Keratinocyte (primary cell): ENCODE measurements around the gene TRPM2.

Source experiments
- CTCF ChIP-seq, 3 experiments: IDR thresholded peaks in 1 of 3; conservative IDR thresholded peaks in 1 of 3; optimal IDR thresholded peaks in 1 of 3; 2 replicates in 2 of 3; 3 replicates in 1 of 3; pipeline versions ENCODE3 to v1.5.1; 2011; ENCODE audit warnings: low read length in 3 of 3, mild to moderate bottlenecking in 3 of 3, moderate library complexity in 2 of 3, control low read depth in 1 of 3, inconsistent platforms in 1 of 3; ENCODE audit not compliant: insufficient read depth in 2 of 3; ENCODE audit errors: extremely low read depth in 1 of 3
- EZH2 ChIP-seq: IDR thresholded peaks from one replicate; pipeline ENCODE4 v1.6.1; 2012; ENCODE audit warnings: inconsistent platforms, mild to moderate bottlenecking, low read length, moderate library complexity

GRCh38 chr21:44423941-44424607, 70.7 kb downstream of the TRPM2 start:
- no peak for TF ChIP-seq CTCF (optimal IDR thresholded peaks at IDR 0.05 in 1 of 3, IDR thresholded peaks at IDR 0.05 in 1 of 3, conservative IDR thresholded peaks at IDR 0.05 in 1 of 3; ENCODE audit: extremely low read depth in 1 of 3, insufficient read depth in 2 of 3, low read length in 3 of 3)
- TF ChIP-seq EZH2 = no peak
